T-helper 17 cell (primary cell): ENCODE measurements around the gene RMRP. TPM values are rescaled to one million over a fixed set of nuclear protein-coding genes. Genes with fewer than 3 reads are reported as not detected.
A peak's percentile ranks its signal among the peaks of the same experiment; 100 is the strongest.

Experiments used
- ATAC-seq: fragments of 150-1000 bp; cut with Tn5 transposase; 2 replicates; pipeline ENCODE4 v1.10.0; 2021; ENCODE audit warnings: mild to moderate bottlenecking, moderate library complexity
- DNase-seq, 3 donors: peaks; one replicate each; pipeline versions ENCODE4 v3.0.0 to v3.0.0-alpha.2; 2020 to 2021
- H3K9me3 ChIP-seq: one replicate; pipeline ENCODE4 v1.7.0; 2013; ENCODE audit warnings: low read length, mild to moderate bottlenecking; ENCODE audit not compliant: control insufficient read depth, poor library complexity, severe bottlenecking
- H3K27ac Mint-ChIP-seq: one replicate; pipeline ENCODE4 v1.8.0; 2022; ENCODE audit warnings: mild to moderate bottlenecking, moderate library complexity, mixed read lengths
- H3K27me3 Mint-ChIP-seq: one replicate; pipeline ENCODE4 v1.8.0; 2022; ENCODE audit warnings: mixed read lengths
- H3K36me3 Mint-ChIP-seq: one replicate; pipeline ENCODE4 v1.8.0; 2022; ENCODE audit warnings: low read depth, mixed read lengths
- H3K4me1 Mint-ChIP-seq: one replicate; pipeline ENCODE4 v1.8.0; 2022; ENCODE audit warnings: mild to moderate bottlenecking, mixed read lengths
- H3K4me3 Mint-ChIP-seq: one replicate; pipeline ENCODE4 v1.8.0; 2022; ENCODE audit warnings: mild to moderate bottlenecking, moderate library complexity, mixed read lengths
- total RNA-seq, 4 donors: library from RNA in 2 of 4; stranded (reverse) in 2 of 4; gene quantifications; one replicate each; pipeline ENCODE4 v1.2.3 and lab custom pipeline; 2022 to 2026

Gene RMRP
- total RNA-seq, result over 10,000 TPM in 1 of 2 donors, 1,000 to 10,000 TPM in 1; 7,466 to 10,512 TPM

GRCh38 chr9:35657546-35658136, at the start of gene RMRP:
TSS of gene RMRP (minus strand) at chr9:35658019.
- peak; percentile 82 for ATAC-seq
- Mint-ChIP-seq H3K4me3 (peak within 1 kb of the TSS; percentile 84), H3K27me3 (no peaks in the 10 kb centered on the region), H3K27ac (peak within 1 kb of the TSS; percentile 98), H3K36me3 (no peaks in the 10 kb centered on the region), H3K4me1 (peaks cover 58% of the 10 kb centered on the region)
- no peaks in the 10 kb centered on the region for H3K9me3 ChIP-seq
- peak; percentile 64 to 84 (median 76) for DNase-seq

- no peak for DNase-seq
- Mint-ChIP-seq H3K27me3 (no peaks in the 10 kb centered on the region), H3K27ac (peak overlapping the region; percentile 77)
Measured at GRCh38 chr9:35706951-35707350, 49.1 kb upstream of the RMRP start.

GRCh38 chr9:35705836-35706430, 48.1 kb upstream of the RMRP start:
- Mint-ChIP-seq H3K27ac (peak overlapping the region; percentile 24), H3K36me3 (peaks cover 14% of the 10 kb centered on the region), H3K4me3 (no peak overlapping the region), H3K4me1 (peaks cover 10% of the 10 kb centered on the region), H3K27me3 (no peaks in the 10 kb centered on the region)
- ATAC-seq (no peak), DNase-seq (no peak)
- no peaks in the 10 kb centered on the region for H3K9me3 ChIP-seq

More at GRCh38 chr9:35706951-35707350, 49.1 kb upstream of the RMRP start:
- Mint-ChIP-seq H3K4me3 (no peak overlapping the region), H3K4me1 (peaks cover 12% of the 10 kb centered on the region), H3K36me3 (peaks cover 14% of the 10 kb centered on the region)
- no peak for ATAC-seq
- no peaks in the 10 kb centered on the region for H3K9me3 ChIP-seq

- DNase-seq (no peak), ATAC-seq (no peak)
- no peak overlapping the region for H3K4me3 Mint-ChIP-seq
- peaks cover 14% of the 10 kb centered on the region for H3K36me3 Mint-ChIP-seq
- H3K27me3 Mint-ChIP-seq, result no peaks in the 10 kb centered on the region
- H3K27ac Mint-ChIP-seq, result peak overlapping the region; percentile 24
- H3K9me3 ChIP-seq, result no peaks in the 10 kb centered on the region
- H3K4me1 Mint-ChIP-seq, result peaks cover 10% of the 10 kb centered on the region
Measured at GRCh38 chr9:35705372-35705771, 47.6 kb upstream of the RMRP start.

GRCh38 chr9:35703906-35704672, 46.3 kb upstream of the RMRP start:
- Mint-ChIP-seq H3K4me1 (peaks cover 10% of the 10 kb centered on the region), H3K27me3 (no peaks in the 10 kb centered on the region), H3K27ac (no peak overlapping the region), H3K4me3 (no peak overlapping the region), H3K36me3 (peaks cover 14% of the 10 kb centered on the region)
- DNase-seq, result no peak
- no peaks in the 10 kb centered on the region for H3K9me3 ChIP-seq
- ATAC-seq, result no peak

- Mint-ChIP-seq H3K4me1 (peaks cover 6% of the 10 kb centered on the region), H3K27me3 (no peaks in the 10 kb centered on the region), H3K4me3 (no peak overlapping the region), H3K27ac (no peak overlapping the region), H3K36me3 (peaks cover 13% of the 10 kb centered on the region)
- no peaks in the 10 kb centered on the region for H3K9me3 ChIP-seq
- DNase-seq (no peak), ATAC-seq (no peak)
Measured at GRCh38 chr9:35702696-35703095, 44.9 kb upstream of the RMRP start.

- H3K4me1 Mint-ChIP-seq, result peaks cover 13% of the 10 kb centered on the region
- ATAC-seq (no peak), DNase-seq (no peak)
- H3K27ac Mint-ChIP-seq, result no peak overlapping the region
- no peak overlapping the region for H3K4me3 Mint-ChIP-seq
- no peaks in the 10 kb centered on the region for H3K9me3 ChIP-seq
- no peaks in the 10 kb centered on the region for H3K27me3 Mint-ChIP-seq
- H3K36me3 Mint-ChIP-seq, result peaks cover 9% of the 10 kb centered on the region
Measured at GRCh38 chr9:35700942-35701341, 43.1 kb upstream of the RMRP start.

- ATAC-seq (no peak), DNase-seq (no peak)
- Mint-ChIP-seq H3K27ac (no peak overlapping the region), H3K27me3 (no peaks in the 10 kb centered on the region), H3K4me3 (no peak overlapping the region), H3K4me1 (peaks cover 13% of the 10 kb centered on the region), H3K36me3 (peaks cover 9% of the 10 kb centered on the region)
- H3K9me3 ChIP-seq, result no peaks in the 10 kb centered on the region
Measured at GRCh38 chr9:35700031-35700430, 42.2 kb upstream of the RMRP start.

GRCh38 chr9:35698231-35698630, 40.4 kb upstream of the RMRP start:
- H3K36me3 Mint-ChIP-seq, result peaks cover 9% of the 10 kb centered on the region
- H3K4me1 Mint-ChIP-seq, result peaks cover 10% of the 10 kb centered on the region
- peak overlapping the region; percentile 62 for H3K27ac Mint-ChIP-seq
- H3K9me3 ChIP-seq, result no peaks in the 10 kb centered on the region
- DNase-seq (no peak), ATAC-seq (no peak)
- H3K27me3 Mint-ChIP-seq, result no peaks in the 10 kb centered on the region
- no peak overlapping the region for H3K4me3 Mint-ChIP-seq

GRCh38 chr9:35697486-35697885, 39.7 kb upstream of the RMRP start:
- no peaks in the 10 kb centered on the region for H3K27me3 Mint-ChIP-seq
- ATAC-seq (no peak), DNase-seq (no peak)
- H3K4me1 Mint-ChIP-seq, result peaks cover 10% of the 10 kb centered on the region
- no peaks in the 10 kb centered on the region for H3K9me3 ChIP-seq
- peak overlapping the region; percentile 62 for H3K27ac Mint-ChIP-seq
- peaks cover 4% of the 10 kb centered on the region for H3K36me3 Mint-ChIP-seq
- H3K4me3 Mint-ChIP-seq, result no peak overlapping the region

GRCh38 chr9:35696520-35697215, 38.8 kb upstream of the RMRP start:
- H3K27ac Mint-ChIP-seq, result peak overlapping the region; percentile 62
- H3K36me3 Mint-ChIP-seq, result peaks cover 4% of the 10 kb centered on the region
- DNase-seq (peak; percentile 32 to 55 (median 34)), ATAC-seq (peak; percentile 91)
- no peaks in the 10 kb centered on the region for H3K9me3 ChIP-seq
- no peaks in the 10 kb centered on the region for H3K27me3 Mint-ChIP-seq
- H3K4me1 Mint-ChIP-seq, result peaks cover 14% of the 10 kb centered on the region
- no peak overlapping the region for H3K4me3 Mint-ChIP-seq

GRCh38 chr9:35695943-35696401, 38.2 kb upstream of the RMRP start:
- no peak overlapping the region for H3K27ac Mint-ChIP-seq
- peaks cover 4% of the 10 kb centered on the region for H3K36me3 Mint-ChIP-seq
- H3K4me1 Mint-ChIP-seq, result peaks cover 19% of the 10 kb centered on the region
- ATAC-seq, result peak; percentile 9
- H3K4me3 Mint-ChIP-seq, result no peak overlapping the region
- no peaks in the 10 kb centered on the region for H3K27me3 Mint-ChIP-seq
- no peaks in the 10 kb centered on the region for H3K9me3 ChIP-seq
- no peak for DNase-seq

- Mint-ChIP-seq H3K27ac (peak overlapping the region; percentile 81), H3K27me3 (no peaks in the 10 kb centered on the region), H3K4me1 (peaks cover 25% of the 10 kb centered on the region), H3K36me3 (no peaks in the 10 kb centered on the region), H3K4me3 (peak overlapping the region; percentile 90)
- ATAC-seq (no peak), DNase-seq (no peak)
- no peaks in the 10 kb centered on the region for H3K9me3 ChIP-seq
Measured at GRCh38 chr9:35691757-35692301, 34.0 kb upstream of the RMRP start.
